HEK293 (cell line): ENCODE measurements around the gene TEX50.

ENCODE experiments used
- CTCF ChIA-PET: fragments of 350-600 bp; formaldehyde crosslinking; extraction: SDS; loops from one replicate; lab custom pipeline; 2021; ENCODE audit warnings: antibody characterized with exemption; lab: Yijun Ruan, JAX
- POLR2A ChIA-PET: fragments of 300-600 bp; formaldehyde crosslinking; extraction: SDS; loops from one replicate; lab custom pipeline; 2020; ENCODE audit warnings: antibody characterized with exemption, inconsistent platforms; lab: Yijun Ruan, JAX
- H3K27ac ChIP-seq: fragments of 200-500 bp; sonication (Bioruptor generic); 2 replicates; pipeline ENCODE4 v1.5.1; 2014; ENCODE audit warnings: low read depth, low read length, control low read depth, inconsistent platforms; ENCODE audit errors: extremely low read depth
- H3K36me3 ChIP-seq, 2 experiments: fragments of 200-500 bp in 1 of 2; sonication (Bioruptor generic) in 1 of 2; 1 replicate in 1 of 2; 2 replicates in 1 of 2; pipeline ENCODE4 v1.5.1; 2014 to 2017; ENCODE audit warnings: inconsistent platforms in 2 of 2, low read length in 2 of 2; ENCODE audit not compliant: control insufficient read depth in 2 of 2, insufficient read depth in 1 of 2
- H3K4me1 ChIP-seq: fragments of 200-500 bp; sonication (Bioruptor generic); 2 replicates; pipeline ENCODE4 v1.5.1; 2014; ENCODE audit warnings: mild to moderate bottlenecking, low read length, inconsistent platforms; ENCODE audit not compliant: control insufficient read depth, insufficient read depth
- H3K4me3 ChIP-seq: 2 replicates; pipeline ENCODE4 v1.5.1; 2011; ENCODE audit warnings: low read depth, mild to moderate bottlenecking, control low read depth, low read length, moderate library complexity
- H3K9me3 ChIP-seq: fragments of 200-500 bp; sonication (Bioruptor generic); 2 replicates; pipeline ENCODE4 v1.5.1; 2014; ENCODE audit warnings: low read depth, low read length, inconsistent platforms; ENCODE audit not compliant: control insufficient read depth, insufficient read depth
- ATF2 ChIP-seq: fragments of 450-650 bp; formaldehyde crosslinking; IDR thresholded peaks from 2 replicates; pipeline ENCODE4 v1.5.1; 2016; ENCODE audit warnings: missing biosample characterization, missing genetic modification characterization, low read depth
- PRDM1 ChIP-seq: fragments of 450-650 bp; formaldehyde crosslinking; IDR thresholded peaks from 2 replicates; pipeline ENCODE4; 2016; ENCODE audit warnings: missing biosample characterization, missing genetic modification characterization
- SCRT2 ChIP-seq: fragments of 450-650 bp; formaldehyde crosslinking; IDR thresholded peaks from 2 replicates; pipeline ENCODE4 v1.5.1; 2016; ENCODE audit warnings: missing biosample characterization, missing genetic modification characterization
- TCF7L2 ChIP-seq: IDR thresholded peaks from 2 replicates; pipeline ENCODE4 v1.6.1; 2011; ENCODE audit warnings: low read depth, mild to moderate bottlenecking, inconsistent platforms, low read length, moderate library complexity, borderline replicate concordance
- TRIM28 ChIP-seq: IDR thresholded peaks from 2 replicates; pipeline ENCODE4 v1.6.1; 2011; ENCODE audit warnings: low read length, control low read depth, borderline replicate concordance
- YY1 ChIP-seq: fragments of 450-650 bp; formaldehyde crosslinking; IDR thresholded peaks from 2 replicates; pipeline ENCODE4 v1.5.1; 2018; ENCODE audit warnings: missing biosample characterization, missing genetic modification characterization
- ZBTB11 ChIP-seq: fragments of 450-650 bp; formaldehyde crosslinking; conservative IDR thresholded peaks from 2 replicates; pipeline ENCODE4 v1.5.1; 2016; ENCODE audit warnings: low read depth, missing biosample characterization, missing genetic modification characterization
- ZEB2 ChIP-seq: fragments of 450-650 bp; formaldehyde crosslinking; IDR thresholded peaks from 2 replicates; pipeline ENCODE4 v1.5.1; 2016; ENCODE audit warnings: missing biosample characterization, missing genetic modification characterization
- ZNF112 ChIP-seq: fragments of 450-650 bp; formaldehyde crosslinking; IDR thresholded peaks from 2 replicates; pipeline ENCODE4 v1.5.0; 2017; ENCODE audit warnings: missing biosample characterization, missing genetic modification characterization
- ZNF121 ChIP-seq: fragments of 450-650 bp; formaldehyde crosslinking; IDR thresholded peaks from 2 replicates; pipeline ENCODE4 v1.5.1; 2016; ENCODE audit warnings: missing biosample characterization, missing genetic modification characterization
- ZNF202 ChIP-seq: fragments of 450-650 bp; formaldehyde crosslinking; IDR thresholded peaks from 2 replicates; pipeline ENCODE4 v1.5.1; 2016; ENCODE audit warnings: missing biosample characterization, missing genetic modification characterization, borderline replicate concordance
- ZNF416 ChIP-seq: fragments of 450-650 bp; formaldehyde crosslinking; IDR thresholded peaks from 2 replicates; pipeline ENCODE4 v1.5.1; 2016; ENCODE audit warnings: missing biosample characterization, missing genetic modification characterization
- ZNF549 ChIP-seq: fragments of 450-650 bp; IDR thresholded peaks from 2 replicates; pipeline ENCODE4 v1.5.1; 2018; ENCODE audit warnings: missing biosample characterization, missing genetic modification characterization, mild to moderate bottlenecking, inconsistent platforms, moderate library complexity
- ZNF76 ChIP-seq: fragments of 450-650 bp; formaldehyde crosslinking; IDR thresholded peaks from 2 replicates; pipeline ENCODE4; 2016; ENCODE audit warnings: low read depth, missing biosample characterization, missing genetic modification characterization, borderline replicate concordance
- ZNF777 ChIP-seq: fragments of 450-650 bp; formaldehyde crosslinking; IDR thresholded peaks from 2 replicates; pipeline ENCODE4 v1.5.1; 2017; ENCODE audit warnings: missing biosample characterization, missing genetic modification characterization, borderline replicate concordance
- ZNF785 ChIP-seq: fragments of 450-650 bp; formaldehyde crosslinking; IDR thresholded peaks from 2 replicates; pipeline ENCODE4 v1.5.1; 2016; ENCODE audit warnings: missing biosample characterization, missing genetic modification characterization
- ZSCAN23 ChIP-seq: fragments of 450-650 bp; formaldehyde crosslinking; IDR thresholded peaks from 2 replicates; pipeline ENCODE4 v1.5.1; 2016; ENCODE audit warnings: missing biosample characterization, missing genetic modification characterization
- TF ChIP-seq, protein P1 (sequence below): fragments of 450-650 bp; formaldehyde crosslinking; IDR thresholded peaks from 2 replicates; pipeline ENCODE4 v1.5.1; 2016; ENCODE audit warnings: missing biosample characterization, missing genetic modification characterization
- TF ChIP-seq, protein P2 (sequence below): fragments of 450-650 bp; formaldehyde crosslinking; IDR thresholded peaks from 2 replicates; pipeline ENCODE4 v1.5.1; 2016; ENCODE audit warnings: missing biosample characterization, missing genetic modification characterization
- TF ChIP-seq, protein P3 (sequence below): fragments of 450-650 bp; formaldehyde crosslinking; IDR thresholded peaks from 2 replicates; pipeline ENCODE4 v1.5.1; 2016; ENCODE audit warnings: missing biosample characterization, missing genetic modification characterization, borderline replicate concordance

The TEX50 gene

DNA sequence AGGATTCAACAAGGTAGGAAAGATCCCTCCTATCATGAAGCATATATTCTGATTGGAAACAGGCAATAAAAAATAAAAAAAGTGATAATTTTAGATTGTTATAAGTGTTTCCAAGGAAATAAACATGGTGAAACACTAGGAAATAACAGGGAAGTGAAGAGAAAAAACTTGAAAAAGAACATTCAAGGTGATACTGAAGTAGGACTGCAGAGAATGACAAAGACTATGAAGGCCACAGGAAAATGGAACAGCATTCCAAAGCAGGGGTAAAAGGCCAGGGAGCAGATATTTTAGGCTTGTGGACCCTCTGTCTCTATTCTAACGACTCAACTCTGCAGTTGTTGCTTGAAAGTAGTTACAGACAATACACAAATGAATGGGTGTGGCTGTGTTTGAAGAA lies 26.6 kb downstream of the TEX50 start (continued):
- TF ChIP-seq TCF7L2, result no peak

- CTCF ChIA-PET, result no interaction called here
- Histone ChIP-seq H3K4me3 (no peak overlapping the region), H3K27ac (no peak overlapping the region), H3K4me1 (no peaks in the 10 kb centered on the region), H3K9me3 (no peaks in the 10 kb centered on the region), H3K36me3 (no peaks in the 10 kb centered on the region)
- POLR2A ChIA-PET, result no interaction called here
- TF ChIP-seq ZEB2 (tag by site-specific recombination) (no peak), ZNF202 (tag by site-specific recombination) (no peak)
Measured at GRCh38 chr1:173663159-173663558, 28.0 kb downstream of the TEX50 start.

DNA sequence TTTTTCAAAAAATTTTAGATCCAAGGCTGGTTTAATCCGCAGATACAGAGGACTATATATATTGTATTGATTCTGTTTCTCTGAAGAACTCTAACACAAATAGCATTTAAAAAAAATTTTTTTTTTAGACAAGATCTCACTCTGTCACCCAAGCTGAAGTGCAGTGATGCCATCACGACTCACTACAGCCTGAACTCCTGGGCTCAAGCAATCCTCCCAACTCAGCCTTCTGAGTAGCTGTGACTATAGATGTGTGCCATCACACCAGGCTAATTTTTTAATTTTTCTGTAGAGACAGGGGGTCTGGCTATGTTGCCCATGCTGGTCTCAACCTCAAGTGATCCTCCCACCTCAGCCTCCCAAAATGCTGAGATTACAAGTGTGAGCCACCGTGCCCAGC lies 31.5 kb downstream of the TEX50 start:
- CTCF ChIA-PET, result no interaction called here

DNA sequence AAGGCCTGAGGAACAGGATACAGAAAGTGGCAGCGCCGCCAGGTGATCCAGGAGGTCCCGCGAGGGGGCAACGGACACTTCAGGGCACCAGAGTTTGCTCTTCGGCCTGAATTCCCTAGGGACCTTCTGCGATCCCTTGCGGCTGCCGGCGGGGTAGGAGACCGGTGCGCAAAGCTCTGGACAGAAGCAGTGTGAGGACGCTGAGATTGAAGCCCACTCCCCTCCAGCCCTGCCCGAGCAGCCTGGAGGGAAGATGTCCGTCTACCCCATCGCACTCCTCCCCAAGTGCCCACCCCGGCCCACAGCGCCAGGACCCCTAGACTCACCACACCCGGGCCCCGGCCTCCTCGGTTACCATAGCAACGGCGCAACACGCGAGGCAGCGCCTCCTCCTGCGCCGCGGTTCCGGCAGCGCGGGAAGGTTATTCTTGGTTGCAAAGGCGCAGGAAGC lies 34.4 kb downstream of the TEX50 start, which contains the start of gene ANKRD45:
Gene ANKRD45 (minus strand): TSS at position 361 of the 451 bp plus-strand sequence. CDS start 10,433 bp downstream, outside the sequence.
- ChIA-PET CTCF (no interaction called here), POLR2A (interaction anchor here (0.6 kb wide), 1 partner anchor 167 kb away, joined by 6 read pairs; no protein-coding TSS in a partner anchor)
- Histone ChIP-seq H3K36me3 (no peaks in the 10 kb centered on the region), H3K4me3 (no peak within 1 kb of the TSS), H3K4me1 (no peaks in the 10 kb centered on the region), H3K27ac (no peak within 1 kb of the TSS), H3K9me3 (no peaks in the 10 kb centered on the region)
- TF ChIP-seq, protein P1, sequence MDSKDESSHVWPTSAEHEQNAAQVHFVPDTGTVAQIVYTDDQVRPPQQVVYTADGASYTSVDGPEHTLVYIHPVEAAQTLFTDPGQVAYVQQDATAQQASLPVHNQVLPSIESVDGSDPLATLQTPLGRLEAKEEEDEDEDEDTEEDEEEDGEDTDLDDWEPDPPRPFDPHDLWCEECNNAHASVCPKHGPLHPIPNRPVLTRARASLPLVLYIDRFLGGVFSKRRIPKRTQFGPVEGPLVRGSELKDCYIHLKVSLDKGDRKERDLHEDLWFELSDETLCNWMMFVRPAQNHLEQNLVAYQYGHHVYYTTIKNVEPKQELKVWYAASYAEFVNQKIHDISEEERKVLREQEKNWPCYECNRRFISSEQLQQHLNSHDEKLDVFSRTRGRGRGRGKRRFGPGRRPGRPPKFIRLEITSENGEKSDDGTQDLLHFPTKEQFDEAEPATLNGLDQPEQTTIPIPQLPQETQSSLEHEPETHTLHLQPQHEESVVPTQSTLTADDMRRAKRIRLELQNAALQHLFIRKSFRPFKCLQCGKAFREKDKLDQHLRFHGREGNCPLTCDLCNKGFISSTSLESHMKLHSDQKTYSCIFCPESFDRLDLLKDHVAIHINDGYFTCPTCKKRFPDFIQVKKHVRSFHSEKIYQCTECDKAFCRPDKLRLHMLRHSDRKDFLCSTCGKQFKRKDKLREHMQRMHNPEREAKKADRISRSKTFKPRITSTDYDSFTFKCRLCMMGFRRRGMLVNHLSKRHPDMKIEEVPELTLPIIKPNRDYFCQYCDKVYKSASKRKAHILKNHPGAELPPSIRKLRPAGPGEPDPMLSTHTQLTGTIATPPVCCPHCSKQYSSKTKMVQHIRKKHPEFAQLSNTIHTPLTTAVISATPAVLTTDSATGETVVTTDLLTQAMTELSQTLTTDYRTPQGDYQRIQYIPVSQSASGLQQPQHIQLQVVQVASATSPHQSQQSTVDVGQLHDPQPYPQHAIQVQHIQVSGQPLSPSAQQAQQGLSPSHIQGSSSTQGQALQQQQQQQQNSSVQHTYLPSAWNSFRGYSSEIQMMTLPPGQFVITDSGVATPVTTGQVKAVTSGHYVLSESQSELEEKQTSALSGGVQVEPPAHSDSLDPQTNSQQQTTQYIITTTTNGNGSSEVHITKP (tag by site-specific recombination), result no peak
- TF ChIP-seq ZNF549 (no peak), ZNF76 (tag by site-specific recombination) (no peak), TRIM28 (no peak), ZNF112 (no peak), ZSCAN23 (tag by site-specific recombination) (no peak), SCRT2 (tag by site-specific recombination) (no peak), PRDM1 (no peak), ZBTB11 (no peak), ATF2 (tag by site-specific recombination) (no peak), ZNF416 (tag by site-specific recombination) (no peak), ZNF785 (no peak)
- TF ChIP-seq, protein P2, sequence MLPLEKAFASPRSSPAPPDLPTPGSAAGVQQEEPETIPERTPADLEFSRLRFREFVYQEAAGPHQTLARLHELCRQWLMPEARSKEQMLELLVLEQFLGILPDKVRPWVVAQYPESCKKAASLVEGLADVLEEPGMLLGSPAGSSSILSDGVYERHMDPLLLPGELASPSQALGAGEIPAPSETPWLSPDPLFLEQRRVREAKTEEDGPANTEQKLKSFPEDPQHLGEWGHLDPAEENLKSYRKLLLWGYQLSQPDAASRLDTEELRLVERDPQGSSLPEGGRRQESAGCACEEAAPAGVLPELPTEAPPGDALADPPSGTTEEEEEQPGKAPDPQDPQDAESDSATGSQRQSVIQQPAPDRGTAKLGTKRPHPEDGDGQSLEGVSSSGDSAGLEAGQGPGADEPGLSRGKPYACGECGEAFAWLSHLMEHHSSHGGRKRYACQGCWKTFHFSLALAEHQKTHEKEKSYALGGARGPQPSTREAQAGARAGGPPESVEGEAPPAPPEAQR (tag by site-specific recombination), result no peak

More for the DNA sequence above, 31.5 kb downstream of the TEX50 start:
- POLR2A ChIA-PET, result no interaction called here
- Histone ChIP-seq H3K27ac (no peak overlapping the region), H3K9me3 (no peaks in the 10 kb centered on the region), H3K4me1 (no peaks in the 10 kb centered on the region), H3K36me3 (no peaks in the 10 kb centered on the region), H3K4me3 (no peak overlapping the region)
- TF ChIP-seq ZNF777 (no peak), YY1 (tag by site-specific recombination) (no peak), ZNF121 (tag by site-specific recombination) (no peak)
- TF ChIP-seq, protein P3, sequence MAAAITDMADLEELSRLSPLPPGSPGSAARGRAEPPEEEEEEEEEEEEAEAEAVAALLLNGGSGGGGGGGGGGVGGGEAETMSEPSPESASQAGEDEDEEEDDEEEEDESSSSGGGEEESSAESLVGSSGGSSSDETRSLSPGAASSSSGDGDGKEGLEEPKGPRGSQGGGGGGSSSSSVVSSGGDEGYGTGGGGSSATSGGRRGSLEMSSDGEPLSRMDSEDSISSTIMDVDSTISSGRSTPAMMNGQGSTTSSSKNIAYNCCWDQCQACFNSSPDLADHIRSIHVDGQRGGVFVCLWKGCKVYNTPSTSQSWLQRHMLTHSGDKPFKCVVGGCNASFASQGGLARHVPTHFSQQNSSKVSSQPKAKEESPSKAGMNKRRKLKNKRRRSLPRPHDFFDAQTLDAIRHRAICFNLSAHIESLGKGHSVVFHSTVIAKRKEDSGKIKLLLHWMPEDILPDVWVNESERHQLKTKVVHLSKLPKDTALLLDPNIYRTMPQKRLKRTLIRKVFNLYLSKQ (tag by site-specific recombination), result no peak
